Memory B cell (primary cell): Measurements from ENCODE around the gene TEX19.
"Not testable (repeated sequence)": the region's sequence is repeated elsewhere in the genome, so short reads cannot be mapped to it uniquely, and the experiment has no call there.

Experiments used
- ATAC-seq: fragments of 150-1000 bp; cut with Tn5 transposase; 2 replicates; pipeline ENCODE4 v1.10.0; 2021; ENCODE audit warnings: low read depth, mild to moderate bottlenecking, moderate library complexity
- DNase-seq, 2 donors: peaks; one replicate each; pipeline ENCODE4 v3.0.0; 2022; ENCODE audit warnings: low spot score in 2 of 2
- H3K27ac Mint-ChIP-seq: one replicate; pipeline ENCODE4 v1.8.0; 2022; ENCODE audit warnings: mild to moderate bottlenecking, moderate library complexity, mixed read lengths
- H3K27me3 Mint-ChIP-seq: one replicate; pipeline ENCODE4 v1.8.0; 2022; ENCODE audit warnings: mixed read lengths
- H3K36me3 Mint-ChIP-seq: one replicate; pipeline ENCODE4 v1.8.0; 2022; ENCODE audit warnings: mild to moderate bottlenecking, mixed read lengths
- H3K4me1 Mint-ChIP-seq: one replicate; pipeline ENCODE4 v1.8.0; 2022; ENCODE audit warnings: mixed read lengths
- H3K4me3 Mint-ChIP-seq: one replicate; pipeline ENCODE4 v1.8.0; 2022; ENCODE audit warnings: mild to moderate bottlenecking, moderate library complexity, mixed read lengths
- H3K9me3 Mint-ChIP-seq: one replicate; pipeline ENCODE4 v1.8.0; 2022; ENCODE audit warnings: mixed read lengths

The TEX19 gene

DNA sequence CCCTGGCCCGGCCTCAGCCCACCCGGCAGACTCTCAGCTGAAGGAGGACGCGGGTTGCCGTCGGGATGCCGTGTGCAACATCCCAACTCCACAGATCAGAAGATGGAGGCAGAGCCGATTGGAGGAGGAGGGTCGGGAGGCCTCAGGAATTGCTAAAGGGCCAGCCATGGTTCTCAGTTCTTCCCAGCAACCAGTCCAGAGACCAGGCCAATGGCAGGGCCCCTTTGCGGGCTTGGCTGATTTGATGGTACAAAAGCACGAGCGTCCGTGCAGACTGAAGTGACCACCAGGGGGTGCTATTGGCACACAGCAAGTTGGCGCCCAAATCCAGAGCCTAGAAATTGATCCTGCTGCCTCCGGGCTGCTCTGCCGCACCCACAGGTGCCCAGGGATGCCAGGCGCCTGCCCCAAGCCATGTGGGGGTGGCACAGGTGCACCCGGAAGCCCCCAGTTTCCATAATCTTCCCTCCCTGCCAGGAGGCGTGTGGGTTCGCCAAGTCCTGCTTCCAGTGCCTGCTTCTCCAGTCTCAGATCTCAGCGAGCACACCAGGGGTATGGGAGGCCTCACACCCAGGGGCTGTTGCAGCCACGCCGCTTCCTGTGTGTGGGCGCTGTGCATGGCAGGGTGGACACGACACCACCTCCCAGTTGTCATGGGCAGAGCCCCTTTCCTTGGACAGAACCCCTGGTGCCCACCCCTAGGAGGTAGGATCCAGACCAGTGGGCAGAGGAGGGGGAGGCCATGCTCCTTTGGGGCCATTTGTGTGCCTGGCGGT, 7.1 kb upstream of the TEX19 start:
- peaks cover 2% of the 10 kb centered on the region for H3K4me1 Mint-ChIP-seq
- H3K27ac Mint-ChIP-seq, result no peak overlapping the region
- H3K9me3 Mint-ChIP-seq, result no peaks in the 10 kb centered on the region
- peaks cover 11% of the 10 kb centered on the region for H3K27me3 Mint-ChIP-seq
- H3K36me3 Mint-ChIP-seq, result no peaks in the 10 kb centered on the region
- no peak overlapping the region for H3K4me3 Mint-ChIP-seq
- DNase-seq (peak; percentile 80 to 84), ATAC-seq (peak; percentile 88)

- no peak for ATAC-seq
- Mint-ChIP-seq H3K36me3 (no peaks in the 10 kb centered on the region), H3K27ac (no peak overlapping the region), H3K4me1 (peaks cover 6% of the 10 kb centered on the region), H3K4me3 (no peak overlapping the region), H3K9me3 (no peaks in the 10 kb centered on the region), H3K27me3 (peaks cover 15% of the 10 kb centered on the region)
- DNase-seq, result no peak
Measured at GRCh38 chr17:82353484-82353883, 5.6 kb upstream of the TEX19 start.

DNA sequence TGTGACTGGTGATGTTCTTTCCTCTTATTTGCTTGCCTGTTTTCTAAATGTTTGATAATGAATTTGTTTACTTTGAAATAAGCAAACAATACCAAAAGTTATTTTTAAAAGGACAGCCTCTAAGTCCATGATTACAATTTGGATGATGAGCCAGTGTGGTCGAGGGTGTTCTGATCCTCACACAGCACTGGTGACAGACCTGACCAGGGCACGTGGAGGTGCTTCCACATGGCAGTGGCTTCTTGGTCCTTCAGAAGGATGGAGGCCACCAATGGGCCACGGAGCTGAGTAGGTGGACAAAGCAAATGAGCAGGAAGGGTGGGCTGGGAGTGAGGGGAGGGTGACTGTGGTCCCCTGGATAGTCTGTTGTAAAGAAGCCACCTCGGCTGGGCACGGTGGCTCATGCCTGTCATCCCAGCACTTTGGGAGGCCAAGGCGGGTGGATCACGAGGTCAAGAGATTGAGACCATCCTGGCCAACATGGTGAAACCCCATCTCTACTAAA, 4.2 kb upstream of the TEX19 start:
- ATAC-seq, result no peak
- peaks cover 10% of the 10 kb centered on the region for H3K27me3 Mint-ChIP-seq

DNA sequence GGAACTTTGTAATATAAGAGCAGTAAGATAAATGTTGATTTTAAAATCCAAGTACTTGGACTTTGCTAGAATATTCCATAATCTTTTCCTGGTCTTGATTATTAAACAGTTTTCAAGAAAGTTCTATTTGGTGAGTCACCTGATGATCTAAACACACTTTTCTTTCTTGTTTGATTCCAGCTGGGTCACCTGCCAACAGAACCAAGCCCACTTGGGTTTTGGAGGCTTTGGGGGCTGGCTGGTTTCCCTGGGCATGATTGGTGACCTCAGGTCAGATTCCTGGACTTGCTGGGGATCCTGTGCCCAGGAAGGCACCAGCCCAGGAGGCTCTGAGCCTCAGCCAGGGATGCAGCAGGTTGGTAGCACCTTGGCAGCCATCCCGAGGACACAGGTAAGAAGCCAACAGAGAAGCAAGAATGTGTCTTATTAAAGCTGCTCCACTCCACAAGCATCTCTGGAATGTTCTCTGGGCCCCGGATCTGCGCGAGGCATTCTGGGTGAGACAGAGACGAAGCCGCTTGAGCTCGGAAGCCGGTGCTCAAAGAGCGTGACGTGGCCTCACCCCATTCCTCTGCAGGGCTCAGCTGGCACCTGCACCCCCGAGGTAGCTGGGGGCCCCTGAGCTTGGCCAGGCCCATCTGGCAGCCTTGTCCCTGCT, 3.1 kb upstream of the TEX19 start:
- peaks cover 10% of the 10 kb centered on the region for H3K27me3 Mint-ChIP-seq
- no peak overlapping the region for H3K27ac Mint-ChIP-seq
- H3K4me3 Mint-ChIP-seq, result no peak overlapping the region
- no peaks in the 10 kb centered on the region for H3K36me3 Mint-ChIP-seq
- ATAC-seq (no peak), DNase-seq (no peak)
- H3K9me3 Mint-ChIP-seq, result no peaks in the 10 kb centered on the region
- peaks cover 7% of the 10 kb centered on the region for H3K4me1 Mint-ChIP-seq

More for the DNA sequence above, 4.2 kb upstream of the TEX19 start:
- H3K4me3 Mint-ChIP-seq, result no peak overlapping the region
- no peaks in the 10 kb centered on the region for H3K36me3 Mint-ChIP-seq
- DNase-seq, result no peak
- H3K9me3 Mint-ChIP-seq, result no peaks in the 10 kb centered on the region
- no peak overlapping the region for H3K27ac Mint-ChIP-seq
- H3K4me1 Mint-ChIP-seq, result peaks cover 7% of the 10 kb centered on the region

GRCh38 chr17:82356845-82357355, 2.1 kb upstream of the TEX19 start:
- DNase-seq, result no peak
- no peak for ATAC-seq
- Mint-ChIP-seq H3K36me3 (no peaks in the 10 kb centered on the region), H3K9me3 (no peaks in the 10 kb centered on the region), H3K27ac (no peak overlapping the region), H3K4me1 (peaks cover 7% of the 10 kb centered on the region), H3K4me3 (no peak overlapping the region), H3K27me3 (peaks cover 10% of the 10 kb centered on the region)

- DNase-seq, result no peak
Measured at GRCh38 chr17:82357394-82357793, 1.7 kb upstream of the TEX19 start.

DNA sequence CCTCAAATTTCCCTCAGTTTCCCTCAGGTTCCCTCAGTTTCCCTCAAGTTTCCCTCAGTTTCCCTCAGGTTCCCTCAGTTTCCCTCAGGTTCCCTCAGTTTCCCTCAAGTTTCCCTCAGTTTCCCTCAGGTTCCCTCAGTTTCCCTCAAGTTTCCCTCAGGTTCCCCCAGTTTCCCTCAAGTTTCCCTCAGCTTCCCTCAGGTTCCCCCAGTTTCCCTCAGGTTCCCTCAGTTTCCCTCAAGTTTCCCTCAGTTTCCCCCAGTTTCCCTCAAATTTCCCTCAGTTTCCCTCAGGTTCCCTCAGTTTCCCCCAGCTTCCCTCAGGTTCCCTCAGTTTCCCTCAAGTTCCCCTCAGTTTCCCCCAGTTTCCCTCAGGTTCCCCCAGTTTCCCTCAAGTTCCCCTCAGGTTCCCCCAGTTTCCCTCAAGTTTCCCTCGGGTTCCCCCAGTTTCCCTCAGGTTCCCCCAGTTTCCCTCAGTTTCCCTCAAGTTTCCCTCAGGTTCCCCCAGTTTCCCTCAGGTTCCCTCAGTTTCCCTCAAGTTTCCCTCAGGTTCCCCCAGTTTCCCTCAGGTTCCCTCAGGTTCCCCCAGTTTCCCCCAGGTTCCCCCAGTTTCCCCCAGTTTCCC, 516 bp downstream of the TEX19 start:
- not testable (repeated sequence) for H3K4me3 Mint-ChIP-seq, H3K27me3 Mint-ChIP-seq, ATAC-seq, H3K36me3 Mint-ChIP-seq, H3K27ac Mint-ChIP-seq, H3K9me3 Mint-ChIP-seq, DNase-seq, H3K4me1 Mint-ChIP-seq

More at GRCh38 chr17:82357394-82357793, 1.7 kb upstream of the TEX19 start:
- Mint-ChIP-seq H3K4me3 (no peak overlapping the region), H3K27me3 (peaks cover 10% of the 10 kb centered on the region), H3K36me3 (no peaks in the 10 kb centered on the region), H3K4me1 (peaks cover 5% of the 10 kb centered on the region), H3K9me3 (no peaks in the 10 kb centered on the region), H3K27ac (no peak overlapping the region)
- ATAC-seq, result no peak

DNA sequence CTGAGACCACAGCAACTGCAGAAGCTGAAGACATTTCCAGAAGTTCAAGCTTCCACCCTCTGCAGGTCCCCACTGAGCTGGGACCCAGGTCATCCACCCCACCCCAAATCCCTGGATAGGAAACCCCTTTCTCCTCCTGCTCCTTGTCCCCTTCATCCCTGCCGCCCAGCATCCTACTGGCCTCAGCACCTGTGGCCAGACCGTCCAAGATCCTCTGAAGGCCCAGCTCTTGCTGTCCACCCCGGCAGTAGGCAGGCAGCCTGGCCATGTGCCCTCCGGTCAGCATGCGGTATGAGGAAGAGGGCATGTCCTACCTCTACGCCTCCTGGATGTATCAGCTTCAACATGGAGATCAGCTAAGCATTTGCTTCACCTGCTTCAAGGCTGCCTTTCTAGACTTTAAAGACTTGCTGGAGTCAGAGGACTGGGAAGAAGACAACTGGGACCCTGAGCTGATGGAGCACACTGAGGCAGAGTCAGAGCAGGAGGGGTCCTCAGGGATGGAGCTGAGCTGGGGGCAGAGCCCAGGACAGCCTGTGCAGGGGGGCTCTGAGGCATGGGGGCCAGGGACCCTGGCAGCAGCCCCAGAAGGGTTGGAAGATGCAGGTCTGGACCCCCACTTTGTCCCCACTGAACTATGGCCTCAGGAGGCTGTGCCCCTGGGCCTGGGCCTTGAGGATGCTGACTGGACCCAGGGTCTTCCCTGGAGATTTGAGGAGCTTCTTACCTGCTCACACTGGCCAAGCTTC, 3.0 kb downstream of the TEX19 start:
- DNase-seq (no peak), ATAC-seq (no peak)
- no peaks in the 10 kb centered on the region for H3K36me3 Mint-ChIP-seq
- peaks cover 5% of the 10 kb centered on the region for H3K4me1 Mint-ChIP-seq
- H3K27me3 Mint-ChIP-seq, result peaks cover 5% of the 10 kb centered on the region
- no peak overlapping the region for H3K27ac Mint-ChIP-seq
- H3K9me3 Mint-ChIP-seq, result no peaks in the 10 kb centered on the region
- H3K4me3 Mint-ChIP-seq, result no peak overlapping the region

- Mint-ChIP-seq H3K4me1 (peaks cover 3% of the 10 kb centered on the region), H3K27ac (no peak overlapping the region), H3K36me3 (no peaks in the 10 kb centered on the region), H3K27me3 (peaks cover 2% of the 10 kb centered on the region), H3K4me3 (no peak overlapping the region), H3K9me3 (no peaks in the 10 kb centered on the region)
- DNase-seq, result no peak
- no peak for ATAC-seq
Measured at GRCh38 chr17:82365606-82366295, 6.7 kb downstream of the TEX19 start.

GRCh38 chr17:82366749-82367148, 7.7 kb downstream of the TEX19 start:
- peaks cover 3% of the 10 kb centered on the region for H3K27me3 Mint-ChIP-seq
- DNase-seq (no peak), ATAC-seq (no peak)

DNA sequence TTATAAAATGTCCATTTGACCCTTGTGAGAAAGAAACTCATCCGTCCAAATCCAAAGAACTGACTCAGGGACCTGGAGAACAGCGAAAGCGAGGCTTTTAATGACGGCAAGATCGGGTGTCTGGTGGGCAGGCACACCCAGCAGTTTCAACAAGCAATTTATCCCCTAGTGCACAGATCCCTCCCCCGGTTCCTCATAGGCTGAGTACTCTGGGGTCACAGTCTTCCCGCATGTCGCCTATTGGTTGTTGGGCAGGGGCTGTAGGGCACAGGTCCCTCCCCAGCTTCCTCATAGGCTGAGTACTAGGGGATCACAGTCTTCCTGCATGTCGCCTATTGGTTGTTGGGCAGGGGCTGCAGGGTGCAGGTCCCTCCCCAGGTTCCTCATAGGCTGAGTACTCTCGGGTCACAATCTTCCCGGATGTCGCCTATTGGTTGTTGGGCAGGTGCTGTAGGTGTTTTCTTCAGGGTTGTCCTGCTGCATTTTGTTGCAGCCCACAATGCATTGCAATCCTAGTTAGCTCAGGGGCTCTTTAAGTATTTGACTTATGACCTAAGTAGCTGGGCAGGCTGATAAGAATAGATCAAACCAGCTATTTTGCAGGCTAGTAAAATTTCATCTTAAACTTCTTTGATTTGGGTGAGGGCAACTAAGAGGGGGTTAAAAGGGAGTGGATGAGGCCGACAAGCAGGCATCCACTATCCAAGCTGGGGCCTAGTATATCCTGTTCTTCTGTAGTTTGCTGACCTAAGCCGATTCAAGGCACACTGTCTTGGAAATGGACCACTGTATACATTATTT, 8.9 kb downstream of the TEX19 start:
- no peak overlapping the region for H3K4me3 Mint-ChIP-seq

More at GRCh38 chr17:82366749-82367148, 7.7 kb downstream of the TEX19 start:
- H3K9me3 Mint-ChIP-seq, result no peaks in the 10 kb centered on the region
- H3K27ac Mint-ChIP-seq, result no peak overlapping the region
- H3K4me1 Mint-ChIP-seq, result peaks cover 6% of the 10 kb centered on the region
- H3K36me3 Mint-ChIP-seq, result no peaks in the 10 kb centered on the region
- no peak overlapping the region for H3K4me3 Mint-ChIP-seq

DNA sequence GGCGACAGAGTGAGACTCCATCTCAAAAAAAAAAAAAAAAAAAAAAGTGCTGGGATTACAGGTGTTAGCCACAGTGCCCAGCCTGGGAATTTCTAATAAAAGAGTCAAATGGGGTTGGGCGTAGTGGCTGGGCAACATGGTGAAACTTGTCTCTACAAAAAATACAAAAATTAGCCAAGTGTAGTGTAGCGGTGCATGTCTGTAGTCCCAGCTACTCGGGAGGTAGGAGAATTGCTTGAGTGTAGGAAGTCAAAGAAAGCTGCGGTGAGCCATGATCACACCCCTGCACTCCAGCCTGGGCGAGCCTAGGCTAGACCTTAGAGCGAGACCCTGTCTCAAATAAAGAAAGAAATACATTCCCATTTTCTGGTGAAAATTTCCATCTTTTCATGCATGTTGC, 10.2 kb downstream of the TEX19 start:
- H3K4me1 Mint-ChIP-seq, result peaks cover 13% of the 10 kb centered on the region
- ATAC-seq (no peak), DNase-seq (no peak)
- H3K9me3 Mint-ChIP-seq, result no peaks in the 10 kb centered on the region
- no peak overlapping the region for H3K4me3 Mint-ChIP-seq
- H3K36me3 Mint-ChIP-seq, result no peaks in the 10 kb centered on the region
- peaks cover 9% of the 10 kb centered on the region for H3K27me3 Mint-ChIP-seq
- H3K27ac Mint-ChIP-seq, result no peak overlapping the region

More for the DNA sequence above, 8.9 kb downstream of the TEX19 start:
- H3K4me1 Mint-ChIP-seq, result peaks cover 10% of the 10 kb centered on the region
- H3K36me3 Mint-ChIP-seq, result no peaks in the 10 kb centered on the region
- peaks cover 6% of the 10 kb centered on the region for H3K27me3 Mint-ChIP-seq
- ATAC-seq, result no peak
- no peak overlapping the region for H3K27ac Mint-ChIP-seq
- DNase-seq, result no peak
- H3K9me3 Mint-ChIP-seq, result no peaks in the 10 kb centered on the region
